Activated T-cell treated with anti-CD3 and anti-CD28 coated beads, Interleukin-2, amount 50 U/mL, for 4 hours (primary cell): ENCODE results near the gene PHC2. TPM values are rescaled to one million over a fixed set of nuclear protein-coding genes. Genes with fewer than 3 reads are reported as not detected.

Experiments
- ATAC-seq, 2 donors: fragments of 200-7000 bp; cut with Tn5 transposase; one replicate each; pipeline ENCODE4 v1.10.0; 2021
- DNase-seq: peaks from one replicate; pipeline ENCODE4 v3.0.0-alpha.2; 2020
- H3K27me3 Mint-ChIP-seq: one replicate; pipeline ENCODE4 v1.8.0; 2021; ENCODE audit warnings: low read depth, mixed read lengths
- H3K36me3 Mint-ChIP-seq: one replicate; pipeline ENCODE4 v1.8.0; 2022; ENCODE audit warnings: mixed read lengths; ENCODE audit not compliant: insufficient read depth
- H3K4me1 Mint-ChIP-seq: one replicate; pipeline ENCODE4 v1.8.0; 2021; ENCODE audit warnings: low read depth, mixed read lengths
- H3K4me3 Mint-ChIP-seq: one replicate; pipeline ENCODE4 v1.8.0; 2021; ENCODE audit warnings: mild to moderate bottlenecking, moderate library complexity, mixed read lengths
- H3K9me3 Mint-ChIP-seq: one replicate; pipeline ENCODE4 v1.8.0; 2021; ENCODE audit warnings: mixed read lengths
- total RNA-seq, 3 donors: library from RNA; stranded (reverse); gene quantifications; one replicate each; pipeline ENCODE4 v1.2.1, GENCODE V29; 2021

Gene PHC2
- total RNA-seq, 3 donors from 2014 or later: 22.8 to 31.7 (median 30.5) TPM

DNA sequence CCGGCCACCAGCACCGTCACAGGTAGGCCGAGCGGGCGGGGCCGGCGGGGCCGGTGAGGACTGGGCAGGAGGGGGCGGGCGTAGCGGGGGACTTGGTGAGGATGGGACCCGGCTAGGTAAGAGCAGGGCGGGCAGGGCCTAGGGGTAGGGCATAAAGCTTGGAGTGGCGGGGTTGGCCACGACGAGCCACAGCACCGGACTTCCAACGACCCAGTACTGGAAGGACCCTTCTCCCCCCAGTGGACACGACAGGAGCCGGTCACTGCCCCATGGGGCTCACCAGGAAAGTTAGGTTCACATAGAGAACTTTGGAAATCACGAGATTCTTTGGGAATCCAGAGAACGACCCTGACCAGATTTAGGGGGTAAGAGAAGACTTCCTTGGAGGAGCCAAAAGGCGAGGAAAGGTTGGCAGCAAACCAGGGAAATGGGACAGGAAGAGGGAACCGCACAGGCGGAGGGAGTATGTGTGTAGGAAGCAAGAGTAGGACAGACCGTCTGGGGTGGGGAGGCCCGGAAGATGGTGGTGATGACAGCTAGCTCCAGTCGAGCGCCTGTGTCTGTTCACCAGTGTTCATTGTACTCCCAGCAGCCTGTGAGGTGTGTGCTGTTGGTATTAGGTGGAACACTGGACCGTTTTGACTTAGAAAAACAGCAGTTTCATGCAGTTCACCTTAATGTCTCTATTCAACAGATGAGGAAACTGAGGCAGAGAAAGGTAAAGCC is 154.2 kb downstream of the PHC2 start:
- no peaks in the 10 kb centered on the region for H3K9me3 Mint-ChIP-seq
- peaks cover 23% of the 10 kb centered on the region for H3K4me1 Mint-ChIP-seq
- H3K4me3 Mint-ChIP-seq: no peak overlapping the region
- H3K36me3 Mint-ChIP-seq: peaks cover 18% of the 10 kb centered on the region
- H3K27me3 Mint-ChIP-seq: no peaks in the 10 kb centered on the region
- DNase-seq (no peak), ATAC-seq (no peak)

DNA sequence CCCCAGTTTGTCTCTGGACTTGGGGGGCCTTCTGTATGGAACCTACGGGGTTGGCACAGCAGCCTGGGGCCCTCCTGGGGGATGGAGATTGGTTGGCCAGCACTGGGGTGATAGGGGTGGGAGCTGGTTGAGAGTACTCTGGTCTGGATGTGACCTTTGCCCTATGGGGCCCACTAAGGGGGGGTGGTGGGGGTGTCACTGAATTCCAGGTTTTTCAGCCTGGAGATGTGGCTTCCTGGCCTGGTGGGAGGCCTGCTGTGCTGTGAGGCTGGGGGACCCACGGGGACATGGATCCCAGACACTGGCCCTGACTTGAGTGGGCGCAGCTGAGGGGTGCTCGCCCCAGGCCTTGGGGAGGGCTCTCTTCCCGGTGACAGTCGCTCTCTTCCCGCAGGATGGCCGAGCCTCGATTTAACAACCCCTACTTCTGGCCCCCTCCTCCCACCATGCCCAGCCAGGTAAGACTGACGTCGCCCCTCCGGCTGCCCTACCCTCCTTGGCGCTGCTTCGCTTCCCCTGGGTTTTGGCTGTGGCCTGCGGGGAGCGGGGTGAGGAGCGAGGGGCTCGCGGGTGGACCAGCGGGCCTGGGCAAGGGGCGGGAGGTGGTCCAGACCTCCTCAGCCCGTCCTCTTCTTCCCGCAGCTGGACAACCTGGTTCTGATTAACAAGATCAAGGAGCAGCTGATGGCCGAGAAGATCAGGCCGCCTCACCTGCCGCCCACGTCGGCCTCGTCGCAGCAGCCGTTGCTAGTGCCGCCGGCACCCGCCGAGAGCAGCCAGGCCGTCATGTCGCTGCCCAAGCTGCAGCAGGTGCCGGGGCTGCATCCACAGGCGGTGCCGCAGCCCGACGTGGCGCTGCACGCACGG is 155.0 kb downstream of the PHC2 start:
- DNase-seq (no peak), ATAC-seq (no peak)
- Mint-ChIP-seq H3K36me3 (peaks cover 13% of the 10 kb centered on the region), H3K27me3 (no peaks in the 10 kb centered on the region), H3K9me3 (no peaks in the 10 kb centered on the region), H3K4me3 (no peak overlapping the region), H3K4me1 (peaks cover 28% of the 10 kb centered on the region)

DNA sequence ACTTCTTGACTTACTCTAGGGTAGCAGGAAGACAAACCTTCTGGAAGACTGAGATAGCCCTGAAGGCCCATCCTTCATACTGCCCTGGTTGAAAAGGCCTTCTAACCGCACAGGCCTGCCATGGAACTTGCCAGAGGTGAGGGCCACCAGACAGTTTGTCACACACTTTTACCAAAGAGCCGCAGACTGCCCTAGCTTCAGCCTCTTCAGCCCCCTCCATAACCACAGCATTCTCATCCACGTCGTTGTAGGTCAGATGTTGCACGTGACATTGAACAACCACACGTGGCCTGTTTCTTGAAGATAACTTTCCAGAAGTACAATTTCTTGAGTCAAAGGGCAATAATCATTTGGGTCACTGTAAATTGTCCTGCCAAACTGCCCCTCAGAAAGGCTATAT is 155.7 kb downstream of the PHC2 start:
- ATAC-seq: no peak
- H3K36me3 Mint-ChIP-seq: peaks cover 13% of the 10 kb centered on the region
- DNase-seq: no peak
- peaks cover 29% of the 10 kb centered on the region for H3K4me1 Mint-ChIP-seq
- no peak overlapping the region for H3K4me3 Mint-ChIP-seq
- no peaks in the 10 kb centered on the region for H3K27me3 Mint-ChIP-seq
- H3K9me3 Mint-ChIP-seq: no peaks in the 10 kb centered on the region

DNA sequence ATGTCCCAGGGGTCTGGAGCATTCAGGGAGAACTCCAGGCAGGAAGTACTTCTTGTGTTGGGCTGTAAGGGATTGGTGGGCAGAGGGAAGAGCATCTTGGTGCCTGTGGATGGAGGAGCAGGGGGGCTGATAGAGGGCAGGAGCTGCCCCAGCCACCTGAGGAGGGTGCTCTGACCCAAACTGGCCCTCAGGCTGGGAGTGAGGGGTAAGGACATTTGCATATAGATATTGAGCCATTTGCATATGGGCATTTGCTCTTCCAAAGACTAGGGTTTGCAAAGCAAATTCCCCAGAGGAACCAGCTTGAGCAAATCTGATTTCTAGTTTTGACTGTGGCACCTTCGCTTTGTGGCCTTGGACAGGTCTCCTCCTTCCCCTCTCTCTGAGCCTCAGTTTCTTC is 156.4 kb downstream of the PHC2 start:
- H3K36me3 Mint-ChIP-seq: peaks cover 15% of the 10 kb centered on the region
- H3K9me3 Mint-ChIP-seq: no peaks in the 10 kb centered on the region
- no peaks in the 10 kb centered on the region for H3K27me3 Mint-ChIP-seq
- DNase-seq (no peak), ATAC-seq (no peak)
- H3K4me3 Mint-ChIP-seq: no peak overlapping the region
- H3K4me1 Mint-ChIP-seq: peaks cover 29% of the 10 kb centered on the region

DNA sequence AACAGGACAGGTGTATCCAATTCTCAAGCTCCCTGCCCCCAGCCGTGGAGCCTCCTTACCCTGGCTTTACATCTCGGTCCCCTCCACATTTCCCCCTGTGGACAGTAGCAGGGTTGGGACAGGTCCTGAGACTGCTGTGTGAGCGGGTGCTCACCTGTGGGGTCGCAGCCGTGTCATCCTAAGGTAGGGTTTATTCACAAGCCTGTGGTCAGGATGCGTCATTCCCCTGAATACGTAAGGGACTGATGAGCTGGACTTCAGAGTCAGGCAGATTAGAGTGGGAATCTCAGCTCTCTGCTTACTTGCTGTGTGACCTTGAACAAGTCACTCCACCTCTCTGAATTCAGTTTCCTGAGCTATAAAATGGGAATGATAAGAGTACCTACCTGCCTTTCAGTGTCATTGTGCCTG is 156.9 kb downstream of the PHC2 start:
- Mint-ChIP-seq H3K9me3 (no peaks in the 10 kb centered on the region), H3K27me3 (no peaks in the 10 kb centered on the region), H3K4me1 (peaks cover 29% of the 10 kb centered on the region), H3K4me3 (no peak overlapping the region), H3K36me3 (peaks cover 15% of the 10 kb centered on the region)
- no peak for ATAC-seq
- no peak for DNase-seq

Other genes with a start within 250 kb of the PHC2 start
- gene TRIM62, start 249.1 kb downstream of the PHC2 start, total RNA-seq: 1 to 10 TPM; 3.8 to 5.9 (median 4.5) TPM
- gene ZNF362, start 174.6 kb downstream of the PHC2 start, total RNA-seq: 10 to 100 TPM in 2 of 3 donors, 1 to 10 TPM in 1; 8.4 to 11.2 (median 10.3) TPM
- under 1 TPM in 1 of 3 donors, not detected in 2; 0.30 TPM for gene A3GALT2, start 110.0 kb downstream of the PHC2 start, total RNA-seq
- gene ZSCAN20, start 41.5 kb upstream of the PHC2 start, total RNA-seq: 1 to 10 TPM; 1.9 to 3.7 (median 3.1) TPM